PC-9 (cell line): ENCODE results near the gene PLD6. TPM values are rescaled to one million over a fixed set of nuclear protein-coding genes. Genes with fewer than 3 reads are reported as not detected.

ENCODE experiments used
- BruUV-seq: library from RNA; stranded (reverse); fragments of 400-500 nt; replicated peaks from 2 replicates; lab custom pipeline; 2021; lab: Mats Ljungman, UMichigan
- CTCF ChIA-PET: fragments of 300-600 bp; sonication (Branson Sonifier 250); formaldehyde crosslinking; loops from one replicate; lab custom pipeline; 2022; ENCODE audit warnings: antibody characterized with exemption; lab: Charles Lee
- POLR2A ChIA-PET: fragments of 300-600 bp; sonication (Branson Sonifier 250); formaldehyde crosslinking; loops from one replicate; lab custom pipeline; 2022; ENCODE audit warnings: antibody characterized with exemption; ENCODE audit not compliant: unreplicated experiment; lab: Charles Lee
- DNase-seq, 2 experiments: peaks; one replicate each; pipeline versions ENCODE4 v3.0.0 to v3.0.0-alpha.2; 2015 to 2022; ENCODE audit warnings: mixed read lengths in 1 of 2
- H2AFZ ChIP-seq: fragments of 200-600 bp; sonication (generic); 2 replicates; pipeline ENCODE4 v1.8.1; 2017; ENCODE audit warnings: antibody characterized with exemption
- H3F3A ChIP-seq: fragments of 200-600 bp; sonication (generic); 2 replicates; pipeline ENCODE4 v1.8.1; 2017; ENCODE audit warnings: antibody characterized with exemption, mild to moderate bottlenecking, low read depth; ENCODE audit not compliant: insufficient read depth
- H3K27ac ChIP-seq: fragments of 200-600 bp; sonication (generic); 2 replicates; pipeline ENCODE4 v1.6.1; 2016; ENCODE audit warnings: mixed run types
- H3K27me3 ChIP-seq: fragments of 200-600 bp; sonication (generic); 2 replicates; pipeline ENCODE4 v1.6.1; 2016; ENCODE audit warnings: low read depth, mixed run types; ENCODE audit not compliant: insufficient read depth
- H3K36me3 ChIP-seq: fragments of 200-600 bp; sonication (generic); 2 replicates; pipeline ENCODE4 v1.6.1; 2016; ENCODE audit warnings: low read depth, mixed run types
- H3K4me1 ChIP-seq: fragments of 200-600 bp; sonication (generic); replicated peaks from 2 replicates; pipeline ENCODE4 v1.6.1; 2016; ENCODE audit warnings: mixed run types; ENCODE audit not compliant: insufficient read depth
- H3K4me2 ChIP-seq: fragments of 200-600 bp; sonication (generic); 2 replicates; pipeline ENCODE4 v1.6.1; 2017; ENCODE audit warnings: mixed run types
- H3K4me3 ChIP-seq: fragments of 200-600 bp; sonication (generic); 2 replicates; pipeline ENCODE4 v1.6.1; 2016; ENCODE audit warnings: mixed run types
- H3K79me2 ChIP-seq: fragments of 200-600 bp; sonication (generic); 2 replicates; pipeline ENCODE4 v1.6.1; 2017; ENCODE audit warnings: low read depth, mixed run types
- H3K9me2 ChIP-seq: fragments of 200-600 bp; sonication (generic); 2 replicates; pipeline ENCODE4 v1.8.1; 2017; ENCODE audit warnings: mild to moderate bottlenecking; ENCODE audit not compliant: insufficient read depth
- H3K9me3 ChIP-seq: fragments of 200-600 bp; sonication (generic); 2 replicates; pipeline ENCODE4 v1.8.1; 2016; ENCODE audit warnings: low read depth; ENCODE audit not compliant: insufficient read depth
- H4K20me1 ChIP-seq: fragments of 200-600 bp; sonication (generic); 2 replicates; pipeline ENCODE4 v1.8.1; 2017; ENCODE audit not compliant: insufficient read depth
- CTCF ChIP-seq: fragments of 200-600 bp; sonication (generic); conservative IDR thresholded peaks from 2 replicates; pipeline ENCODE4 v1.6.1; 2017; ENCODE audit warnings: mixed run types, antibody characterized with exemption, mild to moderate bottlenecking, moderate library complexity
- EZH2 ChIP-seq: fragments of 200-600 bp; sonication (generic); IDR thresholded peaks from 2 replicates; pipeline ENCODE4 v1.8.0; 2017; ENCODE audit warnings: antibody characterized with exemption, low read depth
- intact Hi-C: fragments of 100-400 bp; cut with micrococcal nuclease; formaldehyde crosslinking; loops from one replicate; pipeline ENCODE4 v1.10.0; 2022; ENCODE audit not compliant: unreplicated experiment
- total RNA-seq: library from RNA; stranded (reverse); gene quantifications from 2 replicates; pipeline ENCODE4 v1.2.3, GENCODE V29; 2021

Gene PLD6
- total RNA-seq, 1 experiment from 2014 or later = 4.1 TPM

- Histone ChIP-seq H2AFZ (no peak overlapping the region), H3K79me2 (0 out of 2 replicates have a peak, but pooled peaks cover 5% of the 10 kb centered on the region), H3K9me3 (no peaks in the 10 kb centered on the region), H3K4me2 (no peak overlapping the region), H3K27ac (no peak overlapping the region), H3K4me1 (no peaks in the 10 kb centered on the region), H4K20me1 (peaks cover 90% of the 10 kb centered on the region), H3K27me3 (no peaks in the 10 kb centered on the region), H3K4me3 (no peak overlapping the region), H3F3A (peaks cover 51% of the 10 kb centered on the region), H3K36me3 (peaks cover 70% of the 10 kb centered on the region), H3K9me2 (no peaks in the 10 kb centered on the region)
- no peak for DNase-seq
- intact Hi-C loops = no loop called here
- ChIA-PET CTCF (no interaction called here), POLR2A (interaction anchor here (0.6 kb wide), 1 partner anchor 24 kb away, joined by 17 read pairs; no protein-coding TSS in a partner anchor)
- TF ChIP-seq CTCF = no peak
- no peak for TF ChIP-seq EZH2
- no TSS peak for BruUV-seq
Observed at GRCh38 chr17:17164676-17165075, 41.5 kb downstream of the PLD6 start.

GRCh38 chr17:17164156-17164555 lies 42.0 kb downstream of the PLD6 start:
- H3K36me3 ChIP-seq = peaks cover 70% of the 10 kb centered on the region
- no peak overlapping the region for H2AFZ ChIP-seq
- no peak overlapping the region for H3K4me3 ChIP-seq
- no peak for DNase-seq
- ChIA-PET CTCF (no interaction called here), POLR2A (interaction anchor here (0.6 kb wide), 1 partner anchor 25 kb away, joined by 17 read pairs; no protein-coding TSS in a partner anchor)
- no peaks in the 10 kb centered on the region for H3K9me3 ChIP-seq
- H3K27me3 ChIP-seq = no peaks in the 10 kb centered on the region
- H3K79me2 ChIP-seq = 0 out of 2 replicates have a peak, but pooled peaks cover 5% of the 10 kb centered on the region
- peaks cover 46% of the 10 kb centered on the region for H3F3A ChIP-seq
- no peaks in the 10 kb centered on the region for H3K4me1 ChIP-seq
- H4K20me1 ChIP-seq = peaks cover 87% of the 10 kb centered on the region
- intact Hi-C loops = no loop called here
- no peak for TF ChIP-seq CTCF
- no peak for TF ChIP-seq EZH2
- no peak overlapping the region for H3K27ac ChIP-seq
- no peak overlapping the region for H3K4me2 ChIP-seq
- no TSS peak for BruUV-seq
- no peaks in the 10 kb centered on the region for H3K9me2 ChIP-seq

GRCh38 chr17:17161759-17162158 lies 44.4 kb downstream of the PLD6 start:
- Histone ChIP-seq H3K27me3 (no peaks in the 10 kb centered on the region), H3K4me2 (no peak overlapping the region), H3K9me2 (no peaks in the 10 kb centered on the region), H3K4me1 (no peaks in the 10 kb centered on the region), H2AFZ (no peak overlapping the region), H3K27ac (no peak overlapping the region), H3K36me3 (peaks cover 80% of the 10 kb centered on the region), H3K9me3 (no peaks in the 10 kb centered on the region), H3K4me3 (no peak overlapping the region), H3K79me2 (0 out of 2 replicates have a peak, but pooled peaks cover 5% of the 10 kb centered on the region), H4K20me1 (peaks cover 88% of the 10 kb centered on the region), H3F3A (peaks cover 38% of the 10 kb centered on the region)
- DNase-seq = no peak
- POLR2A ChIA-PET = no interaction called here
- CTCF ChIA-PET = no interaction called here
- TF ChIP-seq CTCF (no peak), EZH2 (no peak)
- no TSS peak for BruUV-seq
- intact Hi-C loops = no loop called here
